Renal pelvis (tissue), 4 donors: ENCODE measurements around the gene ZC3H7A. TPM values are rescaled to one million over a fixed set of nuclear protein-coding genes. Genes with fewer than 3 reads are reported as not detected.
"Not testable (repeated sequence)": the region's sequence is repeated elsewhere in the genome, so short reads cannot be mapped to it uniquely, and the experiment has no call there.

Source experiments
- DNase-seq: peaks from one replicate; pipeline ENCODE4 v3.0.0-alpha.2; 2013
- polyA plus RNA-seq, 3 donors: library from polyadenylated mRNA; unstranded; fragments of 120-200 nt; gene quantifications; one replicate each; pipeline ENCODE4 v1.2.1, GENCODE V29; 2013; ENCODE audit not compliant: insufficient read length in 3 of 3

Gene ZC3H7A
- polyA plus RNA-seq, 3 donors = 66.4 to 93.7 (median 82.6) TPM

DNA sequence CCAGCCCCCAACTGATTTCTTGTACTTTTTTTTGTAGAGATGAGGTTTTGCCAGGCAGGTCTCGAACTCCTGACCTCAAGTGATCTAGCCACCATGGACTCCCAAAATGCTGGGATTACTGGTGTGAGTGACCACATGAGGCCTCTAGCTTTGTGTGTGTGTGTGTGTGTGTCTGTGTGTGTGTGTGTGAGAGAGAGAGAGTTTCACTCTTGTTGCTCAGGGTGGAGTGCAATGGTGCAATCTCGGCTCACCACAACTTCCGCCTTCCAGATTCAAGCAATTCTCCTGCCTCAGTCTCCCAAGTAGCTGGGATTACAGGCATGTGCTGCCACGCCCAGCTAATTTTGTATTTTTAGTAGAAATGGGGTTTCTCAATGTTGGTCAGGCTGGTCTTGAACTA is 17.7 kb upstream of the ZC3H7A start:
- not testable (repeated sequence) for DNase-seq

- no peak for DNase-seq
These were observed 9.7 kb upstream of the ZC3H7A start for GRCh38 chr16:11806721-11807120.

GRCh38 chr16:11805556-11805955 is 8.5 kb upstream of the ZC3H7A start:
- no peak for DNase-seq

DNA sequence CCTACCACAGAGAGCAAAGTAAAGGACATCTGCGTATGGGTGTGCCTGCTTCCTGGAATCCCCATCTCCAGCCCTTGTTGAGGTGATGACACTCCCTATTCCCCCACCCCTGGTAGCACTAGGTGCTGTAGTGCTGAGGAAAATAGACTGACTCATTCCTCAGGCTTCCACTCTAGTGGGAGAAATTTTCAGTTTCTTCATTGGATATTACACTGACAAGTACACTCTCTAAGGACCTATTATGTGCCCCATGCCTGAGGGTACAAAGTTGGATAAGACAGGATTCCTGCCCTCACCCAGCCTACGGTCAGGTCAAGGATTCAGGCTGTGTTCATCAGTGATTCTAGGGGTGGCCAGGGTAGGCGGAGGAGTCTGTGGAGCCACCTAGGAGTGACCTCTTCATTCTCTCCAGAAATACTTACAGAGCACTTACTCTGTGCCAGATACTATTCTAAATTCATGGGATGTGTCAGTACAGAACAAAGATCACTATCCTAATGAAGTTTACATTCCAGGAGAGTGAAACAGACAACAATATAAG is 4.5 kb upstream of the ZC3H7A start:
- DNase-seq = no peak

GRCh38 chr16:11800382-11800718 is 3.3 kb upstream of the ZC3H7A start:
- DNase-seq = no peak

- DNase-seq = no peak
These were observed 2.7 kb upstream of the ZC3H7A start for GRCh38 chr16:11799509-11800381.

GRCh38 chr16:11799017-11799381 is 1.9 kb upstream of the ZC3H7A start:
- no peak for DNase-seq

DNA sequence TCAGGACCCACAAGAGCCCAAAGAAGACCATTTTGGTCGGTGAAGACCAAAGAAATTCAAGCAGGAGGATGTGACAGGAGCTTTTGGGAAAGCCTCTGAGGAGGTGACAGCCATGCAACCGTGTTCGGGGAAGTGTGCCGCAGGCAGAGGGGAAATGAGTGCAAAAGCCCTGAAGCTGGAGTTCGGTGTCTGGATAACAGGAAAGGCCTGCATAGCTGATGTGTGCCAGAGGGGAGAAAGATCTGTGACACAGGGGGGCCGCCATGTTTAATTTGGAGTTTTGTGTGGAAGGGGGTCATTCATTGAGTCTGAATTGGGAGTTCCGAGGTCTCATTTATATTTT is 870 bp upstream of the ZC3H7A start:
- DNase-seq = no peak

DNA sequence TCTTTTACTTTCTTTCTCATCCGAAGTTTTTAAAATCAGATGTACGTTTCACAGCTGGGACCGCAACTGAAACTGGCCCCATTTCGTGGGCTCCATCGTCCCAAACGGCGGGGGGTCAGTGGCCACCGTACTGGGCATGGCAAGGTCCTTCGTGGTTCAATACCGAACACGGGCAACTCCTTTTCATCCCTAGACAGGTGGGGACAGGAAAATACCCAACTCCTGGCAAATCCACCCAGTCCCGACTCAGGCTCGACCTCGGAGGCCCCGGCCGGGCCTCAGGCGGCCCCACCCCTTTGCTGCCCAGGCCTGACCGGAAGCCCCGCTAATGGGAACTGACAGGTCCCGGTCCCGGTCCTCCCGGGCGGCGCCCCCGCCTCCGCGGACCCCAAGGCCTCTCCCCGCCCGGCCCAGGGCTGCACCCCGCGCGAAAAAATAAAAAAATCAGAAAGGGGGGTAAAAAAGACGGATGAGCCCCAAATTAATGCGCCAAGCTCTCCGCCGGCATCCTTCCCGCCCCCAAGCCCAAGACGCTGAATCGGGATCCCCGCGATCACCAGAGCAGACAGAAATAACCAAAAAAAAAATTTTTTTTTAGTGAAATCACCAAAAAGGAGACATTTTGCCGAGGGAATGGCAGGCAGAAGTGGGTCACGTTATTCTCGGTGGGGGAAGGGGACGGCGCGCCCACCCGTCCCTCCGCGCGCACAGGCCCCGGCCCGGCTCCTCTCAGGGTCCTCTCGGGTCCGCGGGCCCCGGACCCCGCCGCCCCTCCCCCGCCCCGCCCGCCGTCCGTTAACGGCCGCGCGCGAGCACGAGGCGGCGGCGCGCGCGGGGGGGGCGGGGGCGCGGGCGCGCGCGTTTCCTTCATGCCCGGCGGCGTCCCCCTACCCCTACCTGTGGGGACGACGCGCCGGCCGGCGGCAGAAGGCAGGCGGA is 562 bp downstream of the ZC3H7A start:
- DNase-seq = no peak

DNA sequence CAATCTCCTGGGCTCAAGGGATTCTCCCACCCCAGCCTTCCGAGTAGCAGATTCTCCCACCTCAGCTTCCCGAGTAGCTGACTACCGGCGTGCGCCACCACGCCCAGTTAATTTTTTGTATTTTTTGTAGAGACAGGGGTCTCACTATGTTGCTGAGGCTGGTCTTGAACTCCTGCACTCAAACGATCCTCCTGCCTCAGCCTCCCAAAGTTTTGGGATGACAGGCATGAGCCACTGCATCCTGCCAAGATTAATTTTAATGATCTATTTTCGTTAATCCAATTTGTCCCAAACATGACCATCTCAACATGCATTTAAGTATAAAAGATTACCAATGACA is 1.2 kb downstream of the ZC3H7A start:
- DNase-seq = no peak

GRCh38 chr16:11794996-11795886 is 1.8 kb downstream of the ZC3H7A start:
- no peak for DNase-seq

GRCh38 chr16:11794447-11794846 is 2.6 kb downstream of the ZC3H7A start:
- DNase-seq = no peak

GRCh38 chr16:11793840-11794239 is 3.2 kb downstream of the ZC3H7A start:
- DNase-seq = no peak

DNA sequence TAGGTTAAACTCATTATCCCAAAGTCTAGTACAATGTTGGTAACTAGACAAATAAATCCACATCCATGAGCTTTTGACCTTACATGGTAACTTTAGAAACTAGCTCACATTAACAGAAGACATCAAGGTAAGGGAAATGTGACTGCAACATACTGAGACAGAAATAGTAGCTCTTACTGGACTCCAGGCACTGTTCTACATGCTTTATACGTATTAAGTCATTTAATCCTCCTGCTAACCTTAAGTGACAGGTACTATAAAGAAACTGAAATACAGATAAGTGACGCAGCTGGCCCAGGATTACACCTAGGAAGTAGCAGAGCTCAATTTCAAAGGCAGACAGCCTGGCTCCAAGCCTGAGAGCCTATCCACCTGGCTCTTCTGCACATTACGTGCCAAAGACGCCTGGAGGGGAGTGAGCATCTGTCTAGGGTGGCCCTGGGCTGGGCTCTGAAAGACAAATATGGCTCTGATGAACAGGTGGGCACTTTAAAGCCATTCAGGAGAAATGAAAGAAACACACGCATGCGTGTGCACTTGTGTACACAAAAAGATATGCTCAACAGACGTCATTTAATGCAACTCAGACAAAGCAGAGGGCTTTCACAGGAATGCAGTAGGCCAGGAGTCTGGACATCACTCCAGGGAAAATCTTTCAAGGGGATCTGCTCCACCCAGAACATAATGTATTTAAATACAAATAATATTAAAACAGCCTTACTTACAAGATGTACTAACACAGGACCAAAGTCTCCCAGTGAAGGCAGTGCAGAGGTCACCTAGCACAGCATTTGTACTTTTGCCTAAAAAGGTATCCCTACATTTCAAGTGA is 4.4 kb downstream of the ZC3H7A start:
- DNase-seq = no peak

DNA sequence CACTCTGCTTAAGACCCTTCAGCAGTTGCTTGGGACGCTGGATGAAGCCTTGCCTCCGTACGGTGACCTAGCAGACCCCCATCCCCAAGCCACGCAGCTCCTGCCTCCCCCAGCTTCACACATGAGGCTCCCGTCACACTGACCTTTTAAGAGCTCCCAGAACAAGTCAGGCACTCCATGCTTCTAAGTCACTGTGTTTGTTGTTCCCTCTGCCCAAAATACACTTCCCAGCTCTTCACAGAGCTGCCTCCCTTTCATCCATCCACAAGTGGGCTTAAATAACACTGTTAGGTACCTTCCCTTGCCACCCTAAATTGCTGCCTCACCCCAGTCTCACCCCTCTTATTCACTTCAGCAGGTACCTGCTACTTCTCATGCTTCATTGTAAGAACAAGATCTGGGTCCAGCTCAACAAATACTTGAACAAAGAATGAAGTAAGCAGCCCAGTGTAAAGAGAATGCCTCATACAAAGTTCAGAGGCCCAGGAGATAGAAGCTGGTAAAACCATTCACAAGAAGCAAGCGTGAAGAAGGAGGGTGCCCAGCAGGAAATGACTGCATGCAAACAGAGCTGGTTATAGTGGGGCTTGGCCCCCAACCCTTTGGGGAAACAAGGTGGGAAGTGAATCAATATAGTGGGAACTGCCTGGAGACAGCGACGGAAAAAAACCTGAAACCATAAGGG is 5.8 kb downstream of the ZC3H7A start:
- DNase-seq = no peak

DNA sequence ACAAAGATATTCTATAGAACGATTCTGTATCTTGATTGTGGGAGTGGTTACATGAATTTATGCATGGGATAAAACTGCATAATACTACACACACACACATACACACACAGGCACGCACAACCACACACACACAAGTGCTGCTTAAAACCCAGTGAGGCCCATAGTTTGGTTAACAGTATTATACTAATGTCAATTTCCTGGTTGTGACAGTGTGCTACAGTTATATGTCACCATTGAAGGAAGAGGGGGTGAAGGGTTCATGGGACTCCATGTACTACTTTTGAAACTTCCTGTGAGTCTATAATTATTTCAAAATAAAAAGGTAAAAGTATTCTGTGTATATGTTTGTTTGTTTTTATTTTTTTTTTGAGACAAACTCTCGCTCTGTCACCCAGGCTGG is 8.1 kb downstream of the ZC3H7A start:
- no peak for DNase-seq

GRCh38 chr16:11784980-11785599 is 12.0 kb downstream of the ZC3H7A start:
- DNase-seq = not testable (repeated sequence)

- DNase-seq = not testable (repeated sequence)
These were observed 12.7 kb downstream of the ZC3H7A start for GRCh38 chr16:11784381-11784780.

DNA sequence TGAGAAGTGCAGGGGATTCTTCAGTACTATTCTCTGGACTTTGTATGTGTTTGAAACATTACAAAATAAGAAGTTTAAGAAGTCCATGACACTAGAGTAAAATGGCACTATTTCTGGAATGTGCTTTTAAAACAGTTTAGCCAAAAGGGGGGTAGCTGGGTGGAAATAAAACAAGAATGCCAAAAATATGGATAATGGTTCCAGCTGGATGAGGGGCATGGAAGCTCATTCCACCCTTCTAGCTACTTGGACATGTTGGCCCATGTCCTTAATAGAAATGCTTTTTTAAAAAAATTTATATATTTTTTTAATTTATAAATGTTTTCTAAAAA is 13.1 kb downstream of the ZC3H7A start:
- no peak for DNase-seq
